Fibroblast of skin of scalp (primary cell): ENCODE measurements around the gene MADCAM1.
"Not testable (repeated sequence)": the region's sequence is repeated elsewhere in the genome, so short reads cannot be mapped to it uniquely, and the experiment has no call there.

Source experiments
- DNase-seq: peaks from one replicate; pipeline ENCODE4 v3.0.0-alpha.2; 2013

Gene MADCAM1

DNA sequence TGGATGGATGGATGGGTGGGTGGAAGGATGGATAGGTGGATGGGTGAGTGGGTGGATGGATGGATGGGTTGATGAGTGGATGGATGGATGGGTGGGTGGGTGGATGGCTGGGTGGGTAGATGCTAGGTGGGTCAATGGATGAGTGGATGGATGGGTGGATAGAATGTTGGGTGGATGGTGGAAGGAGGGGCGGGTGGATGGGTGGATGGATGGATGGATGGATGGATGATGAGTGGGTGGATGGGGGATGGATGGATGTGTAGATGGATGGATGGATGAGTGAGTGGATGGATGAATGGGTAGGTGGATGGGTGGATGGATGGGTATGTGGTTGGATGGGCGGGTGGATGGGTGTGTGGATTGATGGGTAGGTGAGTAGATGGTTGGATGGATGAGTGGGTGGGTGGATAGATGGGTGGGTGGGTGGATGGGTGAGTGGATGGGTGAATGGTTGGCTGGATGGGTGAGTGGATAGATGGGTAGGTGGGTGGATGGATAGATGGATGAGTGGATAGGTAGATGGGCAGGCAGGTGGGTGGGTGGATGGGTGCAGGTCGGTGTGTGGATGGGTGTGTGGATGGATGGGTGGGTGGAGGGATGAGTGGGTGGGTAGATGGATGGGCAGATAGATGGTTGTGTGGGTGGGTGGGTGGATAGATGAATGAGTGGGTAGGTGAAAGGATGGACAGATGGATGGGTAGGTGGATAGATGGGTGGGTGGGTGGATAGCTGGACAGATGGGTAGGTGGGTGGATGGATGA lies 31.1 kb upstream of the MADCAM1 start:
- DNase-seq = no peak

DNA sequence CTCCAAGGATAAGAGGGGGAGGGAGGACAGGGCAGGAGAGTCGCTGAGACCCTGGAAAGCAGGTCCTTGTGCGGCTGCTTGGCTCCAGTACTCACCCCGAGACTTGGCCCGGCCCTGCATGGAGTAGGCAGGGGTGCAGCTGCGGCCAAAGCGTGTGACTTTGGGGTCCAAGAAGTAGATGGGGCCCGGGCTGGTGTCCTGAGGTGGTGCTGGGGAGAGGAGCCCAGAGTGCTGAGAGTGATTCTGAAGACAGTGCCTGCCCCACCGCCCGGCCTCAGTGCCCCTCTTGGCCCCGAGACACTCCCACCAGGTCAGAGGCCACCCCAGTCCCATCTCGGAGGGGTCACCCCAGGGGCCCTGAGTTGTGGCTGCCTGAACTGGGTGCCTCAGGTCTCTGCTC lies 28.7 kb upstream of the MADCAM1 start:
- no peak for DNase-seq

DNA sequence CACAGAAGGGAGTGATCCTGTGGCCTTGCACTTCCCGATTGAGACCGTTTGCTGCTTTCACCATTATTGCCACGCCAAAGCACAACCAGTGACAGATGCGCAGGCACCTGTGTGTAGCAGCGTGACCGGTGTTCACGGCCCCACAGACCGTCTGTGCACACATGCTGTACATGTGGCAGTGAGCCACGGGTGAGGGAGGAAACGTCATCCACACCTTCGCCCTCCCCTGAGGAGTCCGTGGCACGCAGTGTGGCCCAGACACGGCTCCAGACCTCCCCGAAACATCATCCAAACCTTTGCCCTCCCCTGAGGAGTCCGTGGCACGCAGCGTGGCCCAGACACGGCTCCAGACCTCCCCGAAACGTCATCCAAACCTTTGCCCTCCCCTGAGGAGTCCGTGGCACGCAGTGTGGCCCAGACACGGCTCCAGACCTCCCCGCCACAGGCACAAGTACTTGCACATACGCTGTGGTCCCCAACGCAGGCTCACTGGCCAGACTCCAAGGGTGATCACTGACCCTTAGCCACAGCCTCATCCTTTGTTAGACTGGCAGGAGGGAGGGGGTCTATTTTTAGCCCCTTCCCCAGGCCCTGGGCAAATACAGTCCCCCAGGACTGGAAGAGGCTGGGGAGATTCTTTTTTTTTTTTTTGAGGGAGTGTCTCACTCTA lies 27.6 kb upstream of the MADCAM1 start:
- DNase-seq = no peak

DNA sequence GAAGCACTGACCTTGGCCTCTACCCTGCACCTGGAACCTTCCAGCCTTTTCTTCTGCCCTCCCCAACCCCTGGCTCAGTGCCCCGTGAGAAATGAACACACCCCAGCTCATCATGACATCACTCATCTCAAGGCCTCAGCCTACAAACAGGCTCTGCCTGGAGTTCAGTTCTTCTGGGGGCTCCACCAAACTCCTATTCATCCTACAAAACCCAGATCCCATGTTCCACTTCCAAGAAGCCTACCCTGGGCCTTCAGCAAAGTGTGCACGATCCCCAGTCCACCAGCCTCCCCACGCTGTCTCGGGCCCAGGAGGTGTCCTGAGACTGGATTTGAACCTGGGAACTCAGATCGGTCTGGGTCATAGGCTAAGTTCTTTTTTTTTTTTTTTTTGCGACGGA lies 26.5 kb upstream of the MADCAM1 start:
- DNase-seq = no peak

DNA sequence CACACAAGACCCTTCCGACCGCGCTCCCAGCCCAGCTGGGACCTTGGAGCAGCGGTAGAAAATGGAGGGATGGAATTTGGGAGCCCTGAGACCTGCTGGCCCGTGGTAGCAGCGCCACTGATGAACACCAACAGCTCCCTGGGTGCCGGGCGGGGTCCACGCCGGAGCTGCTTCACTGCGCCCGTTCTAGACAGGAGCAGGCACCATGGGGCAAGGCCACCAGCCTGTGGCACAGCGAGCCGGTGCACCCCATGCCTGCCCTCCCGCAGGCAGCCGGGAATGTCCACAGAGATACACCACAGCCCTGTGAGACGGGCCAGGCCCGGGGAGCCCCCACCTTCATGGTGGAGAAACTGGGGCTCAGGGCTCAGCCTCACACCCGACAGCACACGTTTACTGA lies 25.6 kb upstream of the MADCAM1 start:
- DNase-seq = no peak

DNA sequence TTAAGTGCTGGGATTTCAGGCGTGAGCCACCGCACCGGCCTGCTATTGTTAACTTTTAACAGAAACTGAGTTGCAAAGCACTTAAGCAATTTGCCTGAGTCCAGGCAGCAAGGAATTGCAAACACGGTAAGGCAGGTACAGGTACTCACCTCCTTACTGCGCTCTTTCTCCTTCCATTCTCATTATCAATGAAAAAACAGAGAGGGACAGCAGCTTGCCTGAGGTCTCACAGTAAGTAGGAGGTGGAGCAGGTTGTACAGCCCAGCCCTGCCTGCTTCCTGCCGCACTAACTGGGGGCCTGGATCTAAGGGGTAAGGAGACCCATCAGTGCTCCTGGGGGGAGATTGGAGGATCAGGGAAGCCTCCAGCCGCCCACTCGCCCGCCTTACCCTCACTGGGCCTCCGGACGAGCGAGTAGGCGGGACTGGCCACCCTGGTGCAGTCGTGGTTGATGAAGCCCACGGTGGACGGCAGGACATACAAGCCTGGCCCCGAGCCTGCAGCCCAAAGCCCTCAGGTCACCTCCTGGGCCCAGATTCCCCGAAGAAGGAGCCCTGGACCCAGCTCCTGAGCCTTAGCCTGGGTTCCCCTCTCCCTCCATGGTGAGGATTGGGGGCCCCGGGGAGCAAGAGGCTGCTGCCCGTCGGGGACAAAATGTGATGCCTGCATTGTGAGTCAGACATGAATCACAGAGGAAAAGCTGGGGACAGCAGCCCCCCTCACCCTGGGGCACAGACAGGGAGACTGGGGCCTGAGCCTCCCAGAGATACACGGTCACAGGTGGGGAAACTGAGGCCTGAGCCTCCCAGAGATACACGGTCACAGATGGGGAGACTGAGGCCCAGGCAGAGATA lies 24.1 kb upstream of the MADCAM1 start:
- no peak for DNase-seq

DNA sequence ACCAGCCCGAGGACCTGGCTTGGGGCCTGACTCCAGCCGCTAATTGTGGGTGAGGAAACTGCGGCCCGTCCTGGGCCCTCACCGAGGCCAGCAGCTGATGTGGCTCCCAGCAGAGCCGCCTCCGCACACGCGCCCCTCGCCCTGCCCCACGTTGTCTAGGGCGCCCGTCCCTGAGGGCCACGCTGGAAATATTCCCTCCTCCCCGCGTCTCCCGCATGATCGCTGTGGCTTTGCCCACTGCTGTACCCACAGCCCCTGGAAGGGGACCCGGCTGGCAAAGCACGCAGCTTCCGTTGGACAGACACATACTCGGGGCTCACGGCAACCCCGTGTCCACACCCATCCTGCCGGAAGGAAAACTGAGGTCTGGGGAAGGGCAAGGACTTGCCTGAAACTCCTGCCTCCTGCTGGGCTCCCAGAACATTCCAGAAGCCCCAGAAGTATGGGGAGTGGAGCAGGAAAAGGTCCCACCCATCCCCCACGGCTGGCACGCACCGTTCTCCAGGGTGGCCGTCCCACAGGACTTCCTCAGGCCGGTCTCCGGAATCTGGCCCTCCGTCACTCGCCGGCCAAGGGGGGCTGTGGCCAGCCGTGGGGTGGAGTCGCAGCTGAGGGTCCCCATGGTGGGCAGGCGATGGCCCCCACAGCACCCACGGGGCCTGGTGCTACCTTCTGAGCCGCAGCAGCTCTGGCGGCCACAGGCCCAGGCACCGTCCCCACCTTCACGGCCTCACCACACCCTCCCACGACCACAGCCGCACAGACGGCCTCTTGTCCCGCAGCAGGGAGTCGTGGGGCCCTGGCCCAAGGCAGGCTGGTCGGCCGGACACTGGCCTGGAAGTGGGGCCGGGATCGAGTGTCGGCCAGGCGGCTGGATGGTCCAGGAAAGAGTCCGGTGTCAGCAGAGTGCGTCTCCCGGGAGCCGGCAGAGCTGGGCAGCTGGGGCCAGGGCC lies 21.9 kb upstream of the MADCAM1 start:
- DNase-seq = no peak

DNA sequence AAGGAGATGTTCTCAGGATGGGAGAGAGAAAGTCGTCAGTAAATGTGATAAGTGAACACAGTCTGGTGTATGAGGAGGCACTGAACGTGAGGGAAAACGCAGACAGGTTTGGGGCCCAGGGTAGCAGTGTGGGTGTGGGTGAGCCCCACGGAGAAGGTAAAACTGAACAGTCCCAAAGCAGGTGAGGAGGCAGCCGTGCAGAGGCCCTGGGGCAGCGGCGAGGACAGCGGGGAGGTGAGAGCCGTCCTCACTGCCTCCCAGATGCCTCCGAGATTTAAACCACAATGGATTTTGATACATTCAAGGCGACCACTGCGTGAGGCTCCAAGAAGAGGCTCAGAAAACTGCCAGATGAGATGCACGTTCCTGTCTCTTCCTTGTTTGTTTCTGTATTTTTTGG lies 20.9 kb upstream of the MADCAM1 start:
- no peak for DNase-seq

DNA sequence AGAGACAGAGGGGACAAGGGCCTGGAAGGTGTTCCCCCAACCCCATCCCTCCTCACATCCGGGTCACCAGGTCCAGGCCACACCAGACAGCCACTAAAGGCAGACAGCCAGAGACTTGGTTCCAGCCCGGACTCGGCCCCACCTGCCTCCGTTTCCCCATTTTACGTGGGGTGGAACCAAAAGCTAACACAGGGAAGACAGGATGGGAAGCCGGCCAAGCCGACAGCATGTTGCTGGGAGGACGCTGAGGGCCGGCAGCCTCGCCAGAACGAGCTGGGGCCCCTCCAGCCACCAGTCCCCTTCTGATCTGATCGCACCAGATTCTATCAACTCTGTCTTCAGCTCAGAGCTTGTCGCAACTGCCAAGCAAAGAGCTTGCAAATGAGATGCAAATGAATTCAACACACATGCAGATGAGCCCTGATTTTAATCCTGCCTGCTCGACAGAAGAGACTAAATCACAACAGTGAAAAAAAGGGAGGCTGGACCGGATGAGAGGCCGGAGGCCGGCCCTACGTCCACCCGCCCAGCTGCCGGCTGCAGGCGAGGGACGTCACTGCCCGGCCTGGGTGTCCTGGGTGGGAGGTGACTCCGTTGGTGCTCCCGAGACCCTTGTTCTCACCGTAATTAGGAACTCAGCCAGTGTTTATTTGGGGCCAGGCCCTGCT lies 17.9 kb upstream of the MADCAM1 start:
- DNase-seq = no peak

DNA sequence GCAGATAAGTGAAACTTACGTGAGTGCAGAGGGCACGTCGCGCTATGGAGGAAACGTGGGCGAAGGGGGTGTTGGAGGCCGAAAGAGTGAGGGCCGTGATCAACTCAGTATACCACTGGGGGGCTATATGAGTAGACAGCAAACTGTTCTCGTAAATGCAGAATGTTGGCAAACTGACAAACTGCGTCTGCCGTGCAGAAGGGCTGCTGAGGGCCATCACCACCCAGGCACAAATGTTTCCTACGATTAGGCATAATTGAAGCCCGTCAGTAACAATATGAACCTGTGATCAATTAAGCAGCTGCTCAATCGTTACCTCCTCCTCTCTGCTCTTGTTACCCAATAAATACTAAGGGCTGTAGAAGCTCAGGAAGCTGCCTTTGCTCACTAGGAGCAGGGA lies 17.3 kb upstream of the MADCAM1 start:
- no peak for DNase-seq

DNA sequence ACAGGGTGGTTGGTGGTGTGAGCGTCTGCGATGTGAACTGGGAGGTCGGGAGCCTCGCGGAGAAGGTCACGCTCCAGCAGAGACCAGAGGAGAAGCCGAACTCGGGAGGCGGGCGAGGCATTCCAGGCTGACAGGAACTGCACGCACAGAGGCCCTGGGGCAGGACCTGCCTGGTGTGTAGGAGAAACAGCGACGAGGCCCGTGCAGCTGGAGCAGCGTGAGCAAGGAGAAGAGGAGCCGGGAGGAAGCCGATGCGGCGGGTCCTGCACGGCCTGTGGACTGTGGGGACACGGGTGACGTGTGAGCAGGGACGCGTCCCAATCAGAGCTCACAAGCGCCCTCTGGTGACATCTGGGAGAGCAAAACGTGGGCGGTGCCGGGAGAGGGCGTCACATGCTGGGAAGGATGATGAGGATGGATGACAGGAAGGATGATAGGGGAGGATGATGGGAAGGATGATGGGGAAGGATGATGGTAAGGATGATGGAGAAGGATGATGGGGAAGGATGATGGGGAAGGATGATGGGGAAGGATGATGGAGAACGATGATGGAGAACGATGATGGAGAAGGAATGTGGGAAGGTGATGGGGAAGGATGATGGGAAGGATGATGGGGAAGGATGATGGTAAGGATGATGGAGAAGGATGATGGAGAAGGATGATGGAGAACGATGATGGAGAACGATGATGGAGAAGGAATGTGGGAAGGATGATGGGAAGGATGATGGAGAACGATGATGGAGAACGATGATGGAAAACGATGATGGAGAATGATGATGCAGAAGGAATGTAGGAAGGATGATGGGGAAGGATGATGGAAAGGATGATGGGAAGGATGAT lies 16.1 kb upstream of the MADCAM1 start:
- peak; percentile 77 for DNase-seq

DNA sequence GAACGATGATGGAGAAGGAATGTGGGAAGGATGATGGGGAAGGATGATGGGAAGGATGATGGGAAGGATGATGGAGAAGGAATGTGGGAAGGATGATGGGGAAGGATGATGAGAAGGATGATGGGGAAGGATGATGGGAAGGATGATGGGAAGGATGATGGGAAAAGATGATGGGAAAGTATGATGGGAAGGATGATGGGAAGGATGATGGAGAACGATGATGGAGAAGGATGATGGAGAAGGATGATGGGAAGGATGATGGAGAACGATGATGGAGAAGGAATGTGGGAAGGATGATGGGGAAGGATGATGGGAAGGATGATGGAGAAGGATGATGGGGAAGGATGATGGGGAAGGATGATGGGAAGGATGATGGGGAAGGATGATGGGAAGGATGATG lies 15.2 kb upstream of the MADCAM1 start:
- DNase-seq = not testable (repeated sequence)

DNA sequence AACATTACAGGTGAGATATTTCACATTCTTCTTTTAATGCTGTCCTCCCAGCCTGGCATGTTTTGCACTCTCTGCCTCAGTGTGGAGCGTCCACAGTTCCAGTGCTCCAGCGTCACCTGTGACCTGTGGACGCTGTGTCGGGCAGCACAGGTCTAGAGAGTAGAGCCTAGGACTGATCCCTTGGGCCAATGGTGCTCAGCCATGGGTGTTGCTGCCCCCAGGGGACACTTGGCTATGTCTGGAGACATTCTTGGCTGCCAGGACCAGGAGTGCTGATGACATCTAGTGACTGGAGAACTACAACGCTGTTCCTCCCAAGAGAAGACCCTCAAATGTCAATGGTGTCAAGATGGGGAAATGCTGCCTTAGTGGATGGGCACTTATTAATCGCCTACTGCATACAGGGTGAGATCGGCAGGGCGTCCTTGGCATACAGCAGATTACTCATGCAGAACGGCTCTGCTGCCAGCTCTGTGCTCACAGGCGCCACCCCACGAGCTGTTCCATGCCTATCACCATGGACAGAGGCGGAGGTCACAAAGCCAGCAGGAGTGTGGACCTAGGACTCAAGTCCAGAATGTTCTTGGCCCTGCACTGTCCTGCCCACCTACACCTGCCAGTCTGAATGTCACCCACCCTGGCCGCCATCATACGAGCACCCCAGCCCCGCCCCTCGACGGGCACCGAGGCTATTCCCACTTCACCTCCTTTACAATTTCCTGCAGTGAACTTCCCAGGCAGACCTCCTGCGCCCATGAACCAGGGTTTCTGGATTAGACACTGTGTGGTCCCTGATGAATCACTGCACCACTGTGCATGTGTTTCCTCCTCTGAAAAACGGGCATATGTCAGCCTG lies 13.9 kb upstream of the MADCAM1 start:
- DNase-seq = no peak

DNA sequence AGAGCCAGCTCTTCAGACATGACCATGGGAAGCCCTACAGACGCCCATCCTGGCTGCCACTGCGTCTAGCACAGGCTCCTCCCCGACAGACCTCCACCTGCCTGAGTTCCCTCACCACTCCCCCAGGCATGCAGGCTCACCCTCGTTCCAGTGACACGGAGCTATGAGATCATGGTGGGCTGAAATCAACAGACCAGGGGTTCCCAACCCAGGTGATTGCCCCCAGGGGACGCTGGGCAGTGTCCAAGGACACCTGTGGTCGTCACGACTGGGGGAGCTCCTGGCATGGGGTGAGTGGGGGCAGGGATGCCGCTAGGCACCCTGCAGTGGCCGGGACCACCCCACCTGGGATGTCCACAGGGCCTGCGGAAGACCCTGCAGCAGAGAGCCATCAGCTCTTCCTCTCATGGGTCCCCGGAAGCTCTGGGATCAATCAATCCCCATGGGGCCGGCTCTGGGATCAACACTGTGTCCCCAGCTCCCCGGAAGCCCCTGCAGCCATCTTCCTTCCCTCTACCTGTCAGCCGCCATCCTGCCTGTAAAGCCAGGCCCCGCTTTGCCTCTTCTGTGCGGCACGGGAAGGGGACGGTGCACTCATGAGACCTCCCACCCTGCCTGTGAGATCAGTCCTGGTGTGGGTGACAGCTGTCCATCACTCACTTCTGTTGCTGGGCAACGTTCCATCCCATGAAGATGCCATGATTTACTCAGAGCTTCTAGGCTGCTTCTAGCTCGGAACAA lies 12.8 kb upstream of the MADCAM1 start:
- DNase-seq = no peak

DNA sequence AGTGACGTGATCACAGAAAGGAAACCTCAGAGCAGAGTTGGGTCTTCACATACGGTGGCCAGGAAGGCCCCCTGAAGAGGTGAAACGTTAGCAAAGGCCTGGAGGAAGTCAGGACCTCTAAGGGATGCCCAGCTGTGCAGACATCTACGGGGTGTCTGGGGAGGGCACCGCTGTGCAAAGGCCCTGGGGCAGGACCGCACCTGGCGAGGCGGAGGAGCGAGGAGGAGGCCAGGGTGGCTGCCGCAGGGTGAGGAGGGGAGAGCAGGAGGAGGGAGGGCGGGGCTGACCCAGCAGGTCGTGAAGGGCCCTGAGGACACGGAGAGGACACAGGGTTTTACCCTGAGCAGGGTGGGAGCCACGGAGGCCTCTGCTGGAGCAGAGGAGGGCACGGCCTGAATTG lies 11.8 kb upstream of the MADCAM1 start:
- DNase-seq = no peak

DNA sequence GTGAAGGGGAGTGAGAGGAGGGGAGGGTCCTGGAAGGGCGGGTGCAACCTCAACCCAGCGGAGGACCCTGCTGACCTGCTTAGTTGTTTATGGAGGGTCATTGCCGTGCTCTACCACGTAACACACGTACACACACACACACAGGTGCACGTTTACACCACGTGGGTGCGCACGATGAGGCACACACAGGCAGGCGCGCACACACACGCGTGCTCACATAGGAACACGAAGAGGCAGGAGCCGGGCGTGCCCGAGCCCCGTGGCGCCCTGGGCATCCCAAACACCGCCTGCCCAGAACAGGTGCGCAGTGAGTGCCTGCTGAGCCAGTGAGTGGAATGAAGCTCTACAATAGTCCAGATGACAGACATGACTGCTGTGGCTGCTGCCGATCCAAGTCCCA lies 11.2 kb upstream of the MADCAM1 start:
- DNase-seq = no peak

DNA sequence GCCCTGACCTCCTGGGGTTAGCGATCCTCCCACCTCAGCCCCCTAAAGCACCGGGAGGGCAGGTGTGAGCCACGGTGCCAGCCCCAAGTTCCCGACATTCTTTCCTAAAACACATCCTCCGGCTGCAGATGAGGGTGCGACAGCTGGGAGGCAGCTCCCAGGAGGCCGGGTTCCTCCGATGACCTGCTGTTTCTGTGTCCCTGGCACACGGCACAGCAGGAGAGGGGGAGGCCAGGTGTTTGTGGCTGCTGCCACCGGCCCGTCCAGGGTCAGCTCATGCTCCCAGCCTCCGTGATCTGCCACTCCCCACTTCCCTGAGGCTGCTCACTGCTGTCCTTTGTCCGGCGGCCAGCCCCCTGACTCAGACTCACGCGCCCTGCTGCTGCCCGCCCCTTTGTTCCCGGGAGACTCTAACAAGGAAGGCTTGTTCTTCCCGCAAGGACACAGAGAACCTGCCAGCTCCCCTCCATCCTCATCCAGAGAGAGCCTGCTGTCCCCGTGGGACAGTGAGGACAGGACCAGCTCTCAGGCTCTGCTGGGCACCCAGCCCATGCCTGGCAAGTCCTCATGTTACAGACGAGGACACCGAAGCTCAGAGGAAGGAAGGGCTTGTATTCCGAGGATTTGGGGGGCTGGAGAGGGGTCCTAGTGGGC lies 10.6 kb upstream of the MADCAM1 start:
- DNase-seq = peak; percentile 17
